Measurements from ENCODE around the gene KIF1B. TPM values are rescaled to one million over a fixed set of nuclear protein-coding genes. Genes with fewer than 3 reads are reported as not detected.

The KIF1B gene
- total RNA-seq, 2 experiments from 2014 or later: 7.1 to 8.9 TPM

DNA sequence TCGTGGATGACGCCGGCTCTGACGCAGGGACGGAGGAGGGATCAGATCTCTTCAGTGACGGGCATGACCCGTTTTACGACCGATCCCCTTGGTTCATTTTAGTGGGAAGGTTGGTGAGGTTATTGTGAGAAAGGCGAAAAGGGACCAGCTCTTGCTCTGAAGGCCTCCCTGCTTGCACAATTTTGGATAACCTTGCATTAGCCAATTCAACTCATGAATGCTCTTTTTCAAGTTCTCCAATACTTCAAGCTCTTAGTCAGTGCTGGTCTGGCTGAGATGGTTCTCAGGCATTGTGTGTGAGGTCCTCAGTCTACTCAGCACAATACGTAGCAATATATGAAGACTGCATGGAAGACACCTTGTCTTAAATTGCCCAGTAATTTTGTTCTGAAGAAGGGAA lies 115.9 kb downstream of the KIF1B start:
- Mint-ChIP-seq H3K4me1 (ENCODE audit: low read depth) (no peaks in the 10 kb centered on the region), H3K4me3 (no peak overlapping the region), H3K9me3 (no peaks in the 10 kb centered on the region), H3K27ac (no peak overlapping the region), H3K36me3 (ENCODE audit: low read depth) (peaks cover 8% of the 10 kb centered on the region), H3K27me3 (no peaks in the 10 kb centered on the region)
- ChIA-PET CTCF (interaction anchor here (1.0 kb wide), 1 partner anchor 116 kb away, joined by 4 read pairs; the partner anchor contains the start of gene KIF1B), POLR2A (no interaction called here)
- no peak for DNase-seq
- ATAC-seq: no peak
- intact Hi-C loops (cut with micrococcal nuclease): no loop called here
- TF ChIP-seq, protein P1, sequence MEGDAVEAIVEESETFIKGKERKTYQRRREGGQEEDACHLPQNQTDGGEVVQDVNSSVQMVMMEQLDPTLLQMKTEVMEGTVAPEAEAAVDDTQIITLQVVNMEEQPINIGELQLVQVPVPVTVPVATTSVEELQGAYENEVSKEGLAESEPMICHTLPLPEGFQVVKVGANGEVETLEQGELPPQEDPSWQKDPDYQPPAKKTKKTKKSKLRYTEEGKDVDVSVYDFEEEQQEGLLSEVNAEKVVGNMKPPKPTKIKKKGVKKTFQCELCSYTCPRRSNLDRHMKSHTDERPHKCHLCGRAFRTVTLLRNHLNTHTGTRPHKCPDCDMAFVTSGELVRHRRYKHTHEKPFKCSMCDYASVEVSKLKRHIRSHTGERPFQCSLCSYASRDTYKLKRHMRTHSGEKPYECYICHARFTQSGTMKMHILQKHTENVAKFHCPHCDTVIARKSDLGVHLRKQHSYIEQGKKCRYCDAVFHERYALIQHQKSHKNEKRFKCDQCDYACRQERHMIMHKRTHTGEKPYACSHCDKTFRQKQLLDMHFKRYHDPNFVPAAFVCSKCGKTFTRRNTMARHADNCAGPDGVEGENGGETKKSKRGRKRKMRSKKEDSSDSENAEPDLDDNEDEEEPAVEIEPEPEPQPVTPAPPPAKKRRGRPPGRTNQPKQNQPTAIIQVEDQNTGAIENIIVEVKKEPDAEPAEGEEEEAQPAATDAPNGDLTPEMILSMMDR (IDR thresholded peaks at IDR 0.05): no peak

DNA sequence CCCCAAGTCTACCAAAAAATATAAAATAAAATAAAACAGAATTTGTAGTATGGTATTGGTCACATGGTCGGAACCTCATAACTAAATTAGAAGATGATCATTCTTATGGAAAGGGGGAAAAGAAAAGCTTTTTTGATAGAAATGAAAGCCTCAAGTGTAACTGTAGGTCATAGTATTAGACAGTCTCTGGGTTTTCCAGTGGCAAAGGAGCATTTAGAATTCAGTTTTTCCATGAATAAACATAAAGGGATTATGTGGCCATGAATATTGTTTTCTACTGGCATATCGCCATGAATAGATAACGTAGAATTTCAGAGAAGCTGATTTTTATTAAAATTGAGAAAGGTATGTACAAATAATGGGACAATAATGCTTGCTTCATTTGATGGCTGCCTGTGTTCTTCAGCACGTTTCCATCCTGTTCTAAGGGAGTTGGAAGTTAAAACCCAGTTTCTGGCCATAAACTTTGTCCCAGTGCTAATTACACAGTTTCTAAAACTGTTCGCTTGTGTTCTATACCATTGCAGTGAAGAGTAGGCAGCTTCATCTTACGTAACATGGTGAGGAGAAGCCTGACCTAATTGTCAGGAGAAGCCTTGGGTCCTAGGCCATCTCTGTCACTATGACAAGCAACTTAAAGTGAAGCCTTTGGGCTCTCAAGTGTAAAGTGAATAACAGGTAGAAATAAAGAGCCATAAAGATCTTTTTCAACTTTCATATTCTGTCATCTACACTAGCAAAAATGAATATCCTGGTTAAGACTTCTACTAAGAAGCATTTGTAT lies 118.0 kb downstream of the KIF1B start:
- no peak overlapping the region for H3K27ac Mint-ChIP-seq
- no peak for ATAC-seq
- H3K4me1 Mint-ChIP-seq (ENCODE audit: low read depth): no peaks in the 10 kb centered on the region
- POLR2A ChIA-PET: no interaction called here
- H3K4me3 Mint-ChIP-seq: no peak overlapping the region
- no peaks in the 10 kb centered on the region for H3K9me3 Mint-ChIP-seq
- no peaks in the 10 kb centered on the region for H3K27me3 Mint-ChIP-seq
- H3K36me3 Mint-ChIP-seq (ENCODE audit: low read depth): peaks cover 8% of the 10 kb centered on the region
- intact Hi-C loops (cut with micrococcal nuclease): no loop called here
- DNase-seq: no peak
- TF ChIP-seq, protein P1 (IDR thresholded peaks at IDR 0.05): no peak
- CTCF ChIA-PET: interaction anchor here (1.4 kb wide), 1 partner anchor 10 kb away, joined by 4 read pairs; no protein-coding TSS in a partner anchor

- H3K4me1 Mint-ChIP-seq (ENCODE audit: low read depth): no peaks in the 10 kb centered on the region
- ATAC-seq (no peak), DNase-seq (no peak)
- ChIA-PET CTCF (interaction anchor here (0.7 to 9.0 kb wide), 11 partner anchors 8 to 210 kb away, joined by 3 to 49 read pairs (median 4); partner anchors contain the start of gene KIF1B), POLR2A (no interaction called here)
- intact Hi-C loops (cut with micrococcal nuclease): loop anchor here (10.0 kb wide), 1 partner anchor 123 kb away; the partner anchor contains the start of gene KIF1B
- no peak overlapping the region for H3K4me3 Mint-ChIP-seq
- TF ChIP-seq, protein P1 (IDR thresholded peaks at IDR 0.05): no peak
- no peak overlapping the region for H3K27ac Mint-ChIP-seq
- H3K9me3 Mint-ChIP-seq: no peaks in the 10 kb centered on the region
- peaks cover 2% of the 10 kb centered on the region for H3K36me3 Mint-ChIP-seq (ENCODE audit: low read depth)
- H3K27me3 Mint-ChIP-seq: no peaks in the 10 kb centered on the region
Measured at GRCh38 chr1:10337436-10337835, 127.1 kb downstream of the KIF1B start.

DNA sequence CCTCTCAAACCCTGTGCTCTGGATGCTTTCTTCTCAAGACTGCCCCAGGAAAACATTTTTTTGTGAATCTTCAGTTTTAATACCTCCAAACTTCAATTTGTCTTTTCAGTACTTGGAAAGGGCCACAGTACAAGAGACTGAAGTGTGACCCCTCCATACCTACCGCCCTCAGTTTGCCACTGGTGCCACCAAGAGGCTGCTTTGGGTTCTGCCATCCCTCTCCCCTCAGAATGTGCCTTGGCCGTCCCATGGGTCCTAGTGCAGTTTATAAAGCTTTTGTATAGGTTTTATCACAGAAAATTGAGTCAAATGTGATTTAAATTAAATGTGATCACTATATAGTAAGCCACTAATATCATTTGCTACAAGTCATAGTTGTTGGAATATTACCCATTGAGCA lies 127.7 kb downstream of the KIF1B start:
- no peaks in the 10 kb centered on the region for H3K4me1 Mint-ChIP-seq (ENCODE audit: low read depth)
- H3K27ac Mint-ChIP-seq: no peak overlapping the region
- no peaks in the 10 kb centered on the region for H3K9me3 Mint-ChIP-seq
- intact Hi-C loops (cut with micrococcal nuclease): loop anchor here (10.0 kb wide), 1 partner anchor 123 kb away; the partner anchor contains the start of gene KIF1B
- ChIA-PET CTCF (interaction anchor here (0.6 to 9.0 kb wide), 20 partner anchors 8 to 394 kb away, joined by 3 to 49 read pairs (median 4); partner anchors contain the start of gene KIF1B), POLR2A (no interaction called here)
- ATAC-seq: peak; percentile 90
- DNase-seq: peak; percentile 70
- peaks cover 2% of the 10 kb centered on the region for H3K36me3 Mint-ChIP-seq (ENCODE audit: low read depth)
- TF ChIP-seq, protein P1 (IDR thresholded peaks at IDR 0.05): peak; percentile 74
- H3K4me3 Mint-ChIP-seq: no peak overlapping the region
- H3K27me3 Mint-ChIP-seq: no peaks in the 10 kb centered on the region

GRCh38 chr1:10338611-10339010 lies 128.2 kb downstream of the KIF1B start:
- Mint-ChIP-seq H3K9me3 (no peaks in the 10 kb centered on the region), H3K27me3 (no peaks in the 10 kb centered on the region), H3K4me1 (ENCODE audit: low read depth) (no peaks in the 10 kb centered on the region), H3K36me3 (ENCODE audit: low read depth) (peaks cover 2% of the 10 kb centered on the region), H3K4me3 (no peak overlapping the region), H3K27ac (no peak overlapping the region)
- DNase-seq (no peak), ATAC-seq (no peak)
- POLR2A ChIA-PET: no interaction called here
- TF ChIP-seq, protein P1 (IDR thresholded peaks at IDR 0.05): no peak
- CTCF ChIA-PET: interaction anchor here (0.6 to 9.0 kb wide), 17 partner anchors 8 to 394 kb away, joined by 3 to 49 read pairs (median 3); partner anchors contain the start of gene KIF1B
- intact Hi-C loops (cut with micrococcal nuclease): loop anchor here (10.0 kb wide), 1 partner anchor 124 kb away; the partner anchor contains the start of gene KIF1B
